Neuronal stem cell (in vitro differentiated cells): ENCODE results near the gene FXYD3.
"Not testable (repeated sequence)": the region's sequence is repeated elsewhere in the genome, so short reads cannot be mapped to it uniquely, and the experiment has no call there.

Experiments
- DNase-seq: peaks from one replicate; pipeline ENCODE4 v3.0.0-alpha.2; 2013; ENCODE audit warnings: low spot score
- H2AFZ ChIP-seq: one replicate; pipeline ENCODE4 v1.6.1; 2013; ENCODE audit warnings: mild to moderate bottlenecking, low read length, inconsistent platforms
- H2AK5ac ChIP-seq: 2 replicates; pipeline ENCODE4 v1.6.1; 2013; ENCODE audit warnings: low read depth, mild to moderate bottlenecking, inconsistent platforms, low read length, moderate library complexity, mixed read lengths
- H2BK120ac ChIP-seq: 2 replicates; pipeline ENCODE4 v1.6.1; 2013; ENCODE audit warnings: low read depth, mild to moderate bottlenecking, inconsistent platforms, low read length, moderate library complexity, mixed read lengths
- H2BK12ac ChIP-seq: one replicate; pipeline ENCODE4 v1.6.1; 2013; ENCODE audit warnings: low read length, inconsistent platforms
- H2BK15ac ChIP-seq: 2 replicates; pipeline ENCODE4 v1.6.1; 2013; ENCODE audit warnings: mild to moderate bottlenecking, low read length, inconsistent platforms, mixed read lengths
- H2BK5ac ChIP-seq: one replicate; pipeline ENCODE4 v1.6.1; 2013; ENCODE audit warnings: inconsistent platforms, mild to moderate bottlenecking, low read length, moderate library complexity
- H3K14ac ChIP-seq: one replicate; pipeline ENCODE4 v1.6.1; 2013; ENCODE audit warnings: low read length, inconsistent platforms
- H3K18ac ChIP-seq: 2 replicates; pipeline ENCODE4 v1.6.1; 2013; ENCODE audit warnings: low read length, inconsistent platforms
- H3K23ac ChIP-seq: 2 replicates; pipeline ENCODE4 v1.6.1; 2013; ENCODE audit warnings: low read depth, mild to moderate bottlenecking, mixed read lengths, low read length, inconsistent platforms; ENCODE audit not compliant: poor library complexity
- H3K27ac ChIP-seq: replicated peaks from 3 replicates; pipeline ENCODE4 v1.5.1; 2013; ENCODE audit warnings: low read length, inconsistent platforms
- H3K27me3 ChIP-seq, 3 experiments: 2 replicates each; pipeline ENCODE4 v1.6.1; 2013; ENCODE audit warnings: low read length in 3 of 3, mild to moderate bottlenecking in 2 of 3, inconsistent platforms in 1 of 3, low read depth in 1 of 3, mixed read lengths in 1 of 3, moderate library complexity in 1 of 3; ENCODE audit not compliant: control insufficient read depth in 3 of 3, insufficient read depth in 3 of 3
- H3K36me3 ChIP-seq, 2 donors: replicated peaks in 1 of 2; 2 replicates each; pipeline ENCODE4 v1.6.1; 2013; ENCODE audit warnings: low read length in 2 of 2; ENCODE audit not compliant: control insufficient read depth in 2 of 2, insufficient read depth in 2 of 2
- H3K4ac ChIP-seq: 2 replicates; pipeline ENCODE4 v1.6.1; 2013; ENCODE audit warnings: inconsistent platforms, mild to moderate bottlenecking, low read length, moderate library complexity
- H3K4me1 ChIP-seq, 2 donors: 1 replicate in 1 of 2; 2 replicates in 1 of 2; pipeline ENCODE4 v1.6.1; 2013; ENCODE audit warnings: low read length in 2 of 2, low read depth in 1 of 2; ENCODE audit not compliant: control insufficient read depth in 2 of 2, insufficient read depth in 1 of 2
- H3K4me2 ChIP-seq: one replicate; pipeline ENCODE4 v1.6.1; 2013; ENCODE audit warnings: mild to moderate bottlenecking, low read length, inconsistent platforms; ENCODE audit not compliant: insufficient read depth, poor library complexity, severe bottlenecking
- H3K4me3 ChIP-seq, 2 donors: 2 replicates each; pipeline ENCODE4 v1.5.1; 2013; ENCODE audit warnings: low read length in 2 of 2, mild to moderate bottlenecking in 2 of 2, inconsistent platforms in 1 of 2, moderate library complexity in 1 of 2
- H3K79me1 ChIP-seq: one replicate; pipeline ENCODE4 v1.6.1; 2013; ENCODE audit warnings: low read depth, mild to moderate bottlenecking, inconsistent platforms, low read length, moderate library complexity
- H3K9ac ChIP-seq: one replicate; pipeline ENCODE4 v1.6.1; 2013; ENCODE audit warnings: mild to moderate bottlenecking, low read depth, low read length, inconsistent platforms; ENCODE audit not compliant: poor library complexity
- H3K9me3 ChIP-seq, 2 donors: replicated peaks in 1 of 2; 2 replicates each; pipeline versions ENCODE3 to v1.6.1; 2013; ENCODE audit warnings: low read length in 2 of 2, mild to moderate bottlenecking in 2 of 2, inconsistent platforms in 1 of 2, low read depth in 1 of 2, mixed read lengths in 1 of 2, moderate library complexity in 1 of 2; ENCODE audit not compliant: control insufficient read depth in 2 of 2, insufficient read depth in 1 of 2
- H4K8ac ChIP-seq: one replicate; pipeline ENCODE4 v1.6.1; 2013; ENCODE audit warnings: low read depth, mild to moderate bottlenecking, inconsistent platforms, low read length, moderate library complexity
- H4K91ac ChIP-seq: one replicate; pipeline ENCODE4 v1.6.1; 2013; ENCODE audit warnings: low read length, low read depth, mild to moderate bottlenecking, inconsistent platforms; ENCODE audit not compliant: poor library complexity
- WGBS, 2 donors: extraction: QIAGEN DNeasy Blood & Tissue Kit; methylation state at CpG; one replicate each; pipeline ENCODE4 v1.1.7; 2013; ENCODE audit warnings: missing lambda C conversion rate in 2 of 2, mixed read lengths in 1 of 2; ENCODE audit not compliant: insufficient read length in 2 of 2, insufficient replicate concordance in 1 of 2; ENCODE audit errors: extremely low coverage in 2 of 2; 5-methylcytosine and 5-hydroxymethylcytosine counted together

The FXYD3 gene

DNA sequence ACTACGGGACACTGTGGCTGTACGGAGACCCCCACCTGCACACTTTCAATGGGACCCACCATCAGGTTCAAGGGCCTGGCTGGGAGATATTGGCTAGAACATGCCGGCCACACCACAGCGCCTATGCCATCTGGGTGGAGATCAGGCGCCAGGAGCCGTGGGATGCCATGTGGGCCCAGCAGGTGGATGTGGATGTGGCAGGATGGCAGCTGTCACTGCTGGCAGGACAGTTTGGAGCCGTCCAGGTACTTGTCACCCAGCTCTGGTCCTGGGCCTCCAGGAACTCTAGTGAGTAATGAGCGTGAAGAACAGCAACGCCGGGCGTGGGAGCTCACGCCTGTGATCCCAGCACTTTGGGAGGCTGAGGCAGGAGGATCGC, 15.7 kb upstream of the FXYD3 start:
- Histone ChIP-seq H4K8ac (no peak overlapping the region), H3K79me1 (peaks cover 4% of the 10 kb centered on the region), H2BK120ac (peak overlapping the region; percentile 61), H2BK5ac (no peak overlapping the region), H2AFZ (no peak overlapping the region), H3K4me2 (no peak overlapping the region), H4K91ac (peak overlapping the region; percentile 85), H3K4ac (no peak overlapping the region), H3K4me3 (no peak overlapping the region), H2BK15ac (no peak overlapping the region), H3K9me3 (no peaks in the 10 kb centered on the region), H3K23ac (no peak overlapping the region), H2AK5ac (peak overlapping the region; percentile 93), H3K4me1 (peaks cover 0 to 2% of the 10 kb centered on the region in 2 donors), H3K18ac (peak overlapping the region; percentile 57), H3K14ac (no peak overlapping the region), H2BK12ac (peak overlapping the region; percentile 41), H3K27me3 (no peaks in the 10 kb centered on the region), H3K27ac (no peak overlapping the region), H3K9ac (no peak overlapping the region), H3K36me3 (no peaks in the 10 kb centered on the region)
- no peak for DNase-seq
- WGBS, 2 donors = no CpG with 5 or more reads among the region's 13 CpGs

GRCh38 chr19:35100588-35101533, 14.8 kb upstream of the FXYD3 start:
- H2AK5ac ChIP-seq = no peak overlapping the region
- H3K9ac ChIP-seq = peak overlapping the region; percentile 53
- peak overlapping the region; percentile 60 for H2BK15ac ChIP-seq
- peaks cover 0 to 2% of the 10 kb centered on the region in 2 donors for H3K4me1 ChIP-seq
- H3K4ac ChIP-seq = no peak overlapping the region
- H3K23ac ChIP-seq = no peak overlapping the region
- no peak overlapping the region for H3K4me2 ChIP-seq
- DNase-seq = no peak
- H3K14ac ChIP-seq = no peak overlapping the region
- no peak overlapping the region for H3K4me3 ChIP-seq
- H4K8ac ChIP-seq = peak overlapping the region; percentile 75
- H4K91ac ChIP-seq = no peak overlapping the region
- no peak overlapping the region for H2BK5ac ChIP-seq
- H3K18ac ChIP-seq = peak overlapping the region; percentile 67
- no peak overlapping the region for H2AFZ ChIP-seq
- H3K27ac ChIP-seq = no peak overlapping the region
- H2BK120ac ChIP-seq = no peak overlapping the region
- WGBS, 2 donors = no CpG with 5 or more reads among the region's 16 CpGs
- H3K36me3 ChIP-seq = no peaks in the 10 kb centered on the region
- H3K27me3 ChIP-seq = no peaks in the 10 kb centered on the region
- H3K9me3 ChIP-seq = no peaks in the 10 kb centered on the region
- H2BK12ac ChIP-seq = no peak overlapping the region
- H3K79me1 ChIP-seq = peaks cover 4% of the 10 kb centered on the region

- H3K9ac ChIP-seq, H3K4me1 ChIP-seq, H2BK120ac ChIP-seq, H3K9me3 ChIP-seq, H3K14ac ChIP-seq, H3K36me3 ChIP-seq, H2BK5ac ChIP-seq, H3K18ac ChIP-seq, H3K4ac ChIP-seq, H3K27me3 ChIP-seq, H2BK12ac ChIP-seq, H2BK15ac ChIP-seq, H3K4me3 ChIP-seq, H2AFZ ChIP-seq, H3K79me1 ChIP-seq, H3K23ac ChIP-seq, H3K4me2 ChIP-seq, H4K8ac ChIP-seq, H3K27ac ChIP-seq, H2AK5ac ChIP-seq, DNase-seq, H4K91ac ChIP-seq: not testable (repeated sequence)
- no CpG with 5 or more reads among the region's 10 CpGs for WGBS, 2 donors
Measured at GRCh38 chr19:35101949-35102348, 13.7 kb upstream of the FXYD3 start.

GRCh38 chr19:35103614-35104013, 12.0 kb upstream of the FXYD3 start:
- H2BK15ac ChIP-seq, H2BK120ac ChIP-seq, H3K79me1 ChIP-seq, H3K9me3 ChIP-seq, H4K8ac ChIP-seq, H2BK12ac ChIP-seq, H2BK5ac ChIP-seq, H3K18ac ChIP-seq, H3K27me3 ChIP-seq, H3K4me1 ChIP-seq, H3K4ac ChIP-seq, H3K14ac ChIP-seq, H3K9ac ChIP-seq, H3K4me2 ChIP-seq, H3K23ac ChIP-seq, DNase-seq, H3K36me3 ChIP-seq, H2AFZ ChIP-seq, H4K91ac ChIP-seq, H3K27ac ChIP-seq: not testable (repeated sequence)
- no CpG with 5 or more reads among the region's 10 CpGs for WGBS, 2 donors
- Histone ChIP-seq H2AK5ac (peak overlapping the region; percentile 53), H3K4me3 (peak overlapping the region in 1 of 2 donors; percentile 52)
